Epithelial cell of prostate (primary cell): ENCODE data around the gene PDE3A.
A peak's percentile ranks its signal among the peaks of the same experiment; 100 is the strongest.

Source experiments
- DNase-seq: peaks from one replicate; pipeline ENCODE4 v3.0.0-alpha.2; 2011; ENCODE audit warnings: low read depth, low spot score
- H3K27ac ChIP-seq: fragments of 450-650 bp; 2 replicates; pipeline ENCODE4 v1.5.1; 2017; ENCODE audit warnings: mild to moderate bottlenecking

PDE3A gene

DNA sequence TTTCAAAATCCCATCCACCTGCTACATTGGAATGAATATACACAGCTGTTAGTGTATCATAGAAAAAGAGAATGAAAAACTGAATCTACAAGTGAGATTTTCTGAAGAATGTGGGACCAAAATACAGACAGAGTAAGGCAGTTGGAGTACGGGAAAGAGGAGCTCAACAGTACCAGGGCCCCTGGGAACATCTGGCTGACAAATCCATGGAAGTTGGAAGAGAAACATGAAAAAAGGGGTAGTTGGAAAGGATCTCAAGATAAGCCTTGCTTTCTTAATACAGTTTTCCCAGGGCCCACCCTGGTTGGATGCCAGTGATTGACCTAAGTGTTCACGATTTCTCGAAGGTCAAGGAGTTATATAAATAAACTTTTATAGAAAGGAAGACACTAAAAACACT lies 272.8 kb downstream of the PDE3A start:
- no peak overlapping the region for H3K27ac ChIP-seq
- DNase-seq = no peak

DNA sequence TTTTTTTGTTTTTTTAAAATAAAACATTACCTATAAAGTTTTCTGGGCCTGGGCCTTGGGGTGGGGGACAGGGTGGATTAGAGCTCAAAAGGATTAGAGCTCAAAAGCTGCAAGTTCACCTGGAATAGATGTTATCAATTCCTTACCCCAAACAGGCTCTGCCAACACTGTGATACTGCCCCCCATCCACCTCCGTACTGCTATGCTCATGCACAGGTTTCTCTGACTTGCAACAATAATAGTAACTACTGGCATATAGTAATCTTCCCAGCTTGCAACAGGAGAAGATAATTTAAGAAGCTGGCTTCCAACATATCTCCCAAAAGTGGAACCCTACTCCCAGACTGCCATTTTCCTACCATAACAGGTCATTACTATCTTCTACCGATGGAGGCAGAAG lies 275.5 kb downstream of the PDE3A start:
- no peak for DNase-seq
- no peak overlapping the region for H3K27ac ChIP-seq

DNA sequence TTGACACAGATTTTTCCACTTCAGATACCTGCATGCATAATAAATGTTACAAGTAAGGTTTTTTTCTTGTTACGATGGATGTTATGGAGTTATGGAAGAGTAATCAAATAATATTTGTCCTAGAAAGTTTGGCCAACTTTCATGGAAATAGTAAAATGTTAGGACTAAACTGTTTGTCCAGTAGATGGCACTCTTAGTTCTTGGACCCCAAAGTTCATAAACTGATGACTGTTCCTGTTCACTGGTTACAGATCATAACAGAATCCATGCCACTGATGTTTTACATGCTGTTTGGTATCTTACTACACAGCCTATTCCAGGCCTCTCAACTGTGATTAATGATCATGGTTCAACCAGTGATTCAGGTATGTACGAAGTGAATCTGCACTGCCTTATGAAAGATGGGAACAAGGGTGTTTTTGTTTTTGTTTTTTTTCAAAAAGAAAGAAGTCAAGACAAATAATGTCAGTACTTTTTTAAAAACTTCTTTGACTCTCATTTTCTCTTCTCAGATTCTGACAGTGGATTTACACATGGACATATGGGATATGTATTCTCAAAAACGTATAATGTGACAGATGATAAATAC lies 278.0 kb downstream of the PDE3A start:
- no peak overlapping the region for H3K27ac ChIP-seq
- peak; percentile 2 for DNase-seq

DNA sequence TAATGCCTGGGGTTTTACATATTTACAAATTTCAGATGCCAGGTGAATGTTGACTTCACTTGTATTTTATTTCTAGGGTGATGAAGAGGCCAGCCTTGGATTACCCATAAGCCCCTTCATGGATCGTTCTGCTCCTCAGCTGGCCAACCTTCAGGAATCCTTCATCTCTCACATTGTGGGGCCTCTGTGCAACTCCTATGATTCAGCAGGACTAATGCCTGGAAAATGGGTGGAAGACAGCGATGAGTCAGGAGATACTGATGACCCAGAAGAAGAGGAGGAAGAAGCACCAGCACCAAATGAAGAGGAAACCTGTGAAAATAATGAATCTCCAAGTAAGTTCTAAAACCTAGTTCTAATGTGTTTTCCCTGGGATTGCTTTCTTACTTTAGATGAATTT lies 285.5 kb downstream of the PDE3A start:
- H3K27ac ChIP-seq = no peak overlapping the region
- DNase-seq = no peak

DNA sequence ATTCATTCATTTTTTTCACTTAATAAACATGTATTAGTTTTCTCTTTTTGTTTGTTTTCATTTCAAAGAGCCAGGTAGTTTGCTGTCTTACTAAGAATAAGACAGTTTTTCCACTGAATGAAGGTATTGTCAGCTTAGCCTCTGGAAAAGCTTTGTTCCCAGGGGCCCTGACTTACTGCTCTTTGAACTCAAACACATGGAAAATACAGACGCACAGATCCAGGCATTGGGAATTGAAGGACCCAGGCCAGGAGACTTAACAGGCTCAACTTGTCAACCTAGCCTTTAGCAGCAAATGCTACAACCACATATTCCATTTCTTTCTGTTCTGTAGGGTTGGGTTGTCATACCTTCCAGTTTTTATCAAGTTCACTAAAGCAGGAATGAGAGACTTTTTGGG lies 288.3 kb downstream of the PDE3A start:
- H3K27ac ChIP-seq = no peak overlapping the region

DNA sequence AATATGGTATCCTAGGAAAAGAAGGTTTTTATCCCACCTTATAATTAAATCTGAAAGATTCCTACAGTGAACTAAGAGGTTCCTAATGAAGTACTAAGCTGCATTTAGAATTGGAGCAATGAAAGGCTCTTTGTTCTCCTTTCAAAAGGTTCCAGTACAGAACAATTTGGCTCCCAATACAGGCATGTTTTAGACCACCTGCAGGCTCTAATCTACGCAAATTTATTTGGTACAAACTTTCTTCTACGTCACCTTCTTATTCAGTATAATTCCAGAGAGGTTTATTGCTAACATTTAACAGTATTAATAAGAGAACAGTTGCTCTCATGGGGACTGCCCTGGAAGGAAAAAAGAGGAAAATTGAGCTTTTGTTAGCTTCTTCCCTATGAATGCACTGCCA lies 289.2 kb downstream of the PDE3A start:
- H3K27ac ChIP-seq = no peak overlapping the region
- no peak for DNase-seq

More for the DNA sequence above, 288.3 kb downstream of the PDE3A start:
- no peak for DNase-seq

DNA sequence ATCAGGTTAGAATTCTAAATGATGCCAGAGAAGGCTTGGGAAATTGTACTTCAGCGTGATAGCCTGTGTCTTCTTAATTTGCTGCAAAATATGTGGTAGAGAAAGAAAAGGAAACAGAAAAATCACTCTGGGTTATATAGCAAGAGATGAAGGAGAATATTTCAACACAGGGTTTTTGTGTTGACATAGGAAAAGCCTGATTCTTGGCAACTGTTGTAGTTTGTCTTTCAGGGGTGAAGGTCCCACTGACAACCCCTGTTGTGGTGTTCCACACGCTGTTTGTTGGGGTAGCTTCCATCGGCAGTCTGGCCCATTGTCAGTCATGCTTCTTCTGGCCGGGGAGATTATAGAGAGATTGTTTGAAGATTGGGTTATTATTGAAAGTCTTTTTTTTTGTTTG lies 313.0 kb downstream of the PDE3A start:
- H3K27ac ChIP-seq = no peak overlapping the region
- DNase-seq = no peak

DNA sequence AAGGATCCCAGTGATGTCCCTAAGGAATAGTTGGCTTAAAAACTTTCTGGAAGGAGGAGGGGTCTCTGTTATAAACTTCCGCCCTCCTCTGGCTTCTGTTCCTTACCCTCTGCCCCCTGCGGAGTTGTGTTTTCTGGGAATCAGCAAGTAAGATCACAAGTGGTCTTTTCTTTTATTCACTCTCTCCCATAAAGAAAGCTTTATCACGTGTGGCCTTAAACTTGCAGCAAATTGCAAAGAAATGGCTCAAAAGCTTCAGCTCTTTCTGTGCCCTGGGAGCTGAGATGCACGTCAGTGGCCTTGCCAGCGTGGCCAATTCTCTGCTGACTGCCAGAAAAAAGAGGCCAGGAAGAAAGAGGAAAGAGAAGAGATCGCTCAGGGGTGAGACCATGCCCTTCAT lies 326.9 kb downstream of the PDE3A start, which contains the start of gene SLCO1C1:
Gene SLCO1C1 (plus strand): TSS at position 101 of the 400 bp plus-strand sequence. CDS start 4,245 bp downstream, outside the sequence.
- DNase-seq = no peak
- no peak within 1 kb of the TSS for H3K27ac ChIP-seq

DNA sequence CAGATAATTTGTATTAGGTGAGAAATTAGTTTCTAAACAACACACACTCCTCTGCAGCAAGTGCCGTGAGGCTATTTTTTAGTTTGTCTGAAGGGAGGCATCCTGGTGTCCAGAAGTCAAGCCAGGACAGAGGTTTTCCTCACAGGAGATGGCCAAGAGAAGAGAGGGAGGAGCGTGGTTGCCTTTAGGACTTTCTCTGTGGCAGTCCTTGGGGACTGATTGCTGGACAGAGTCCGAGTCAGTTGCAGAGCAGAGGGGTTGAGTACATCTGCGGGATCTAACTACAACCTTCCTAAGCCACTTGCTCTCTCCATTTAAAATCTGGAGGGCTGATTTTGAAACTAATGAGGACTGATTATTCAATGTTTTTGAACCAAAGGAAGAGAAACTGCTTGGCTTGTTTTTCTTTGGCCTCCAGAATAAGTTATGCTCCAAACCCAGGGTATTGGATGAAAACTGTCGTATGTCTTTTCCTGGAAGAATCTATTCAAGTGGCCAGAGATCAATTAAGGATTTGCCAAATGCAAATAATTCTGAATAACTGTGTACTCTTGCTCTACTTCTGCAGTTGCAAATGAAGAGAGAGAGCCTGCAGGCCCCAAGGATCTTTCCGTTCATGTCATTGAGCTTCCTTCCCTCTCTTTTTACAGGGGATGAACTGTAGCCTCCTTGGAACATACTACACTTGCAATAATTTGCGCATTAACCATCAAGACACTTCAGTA lies 328.0 kb downstream of the PDE3A start:
- no peak for DNase-seq
- H3K27ac ChIP-seq = no peak overlapping the region

DNA sequence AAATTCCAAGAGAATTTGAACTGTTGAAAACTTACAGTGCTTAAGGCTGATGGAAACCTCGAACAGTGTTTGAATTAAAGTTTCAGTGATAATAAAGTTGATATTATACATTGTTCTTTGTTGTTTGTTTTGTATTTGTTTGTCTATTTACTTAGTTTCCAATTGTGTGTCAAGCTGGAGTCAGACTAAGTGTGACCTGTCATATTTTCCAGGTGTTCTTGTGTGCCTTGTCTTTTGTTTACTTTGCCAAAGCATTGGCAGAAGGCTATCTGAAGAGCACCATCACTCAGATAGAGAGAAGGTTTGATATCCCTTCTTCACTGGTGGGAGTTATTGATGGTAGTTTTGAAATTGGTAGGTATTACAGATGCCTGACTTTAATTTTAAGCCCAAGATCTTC lies 332.8 kb downstream of the PDE3A start:
- no peak overlapping the region for H3K27ac ChIP-seq
- no peak for DNase-seq

DNA sequence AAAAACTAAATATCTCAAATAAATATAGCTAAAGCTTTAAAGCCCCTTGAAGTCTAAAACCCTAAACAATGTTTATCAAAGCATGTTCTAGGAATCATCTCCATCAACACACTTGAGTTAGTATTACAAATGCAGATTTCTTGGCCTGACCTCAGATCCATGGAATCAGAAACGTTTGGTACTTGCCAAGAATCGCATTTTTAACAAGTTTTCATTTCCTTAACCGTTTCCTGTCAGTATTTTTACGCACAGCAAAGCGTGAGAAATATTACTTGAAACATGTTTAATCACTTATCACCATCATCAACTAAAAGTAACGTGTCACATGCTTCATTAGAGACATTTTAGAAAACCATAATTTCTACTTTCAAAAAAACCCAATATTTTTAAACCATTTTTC lies 336.5 kb downstream of the PDE3A start:
- no peak overlapping the region for H3K27ac ChIP-seq
- no peak for DNase-seq

DNA sequence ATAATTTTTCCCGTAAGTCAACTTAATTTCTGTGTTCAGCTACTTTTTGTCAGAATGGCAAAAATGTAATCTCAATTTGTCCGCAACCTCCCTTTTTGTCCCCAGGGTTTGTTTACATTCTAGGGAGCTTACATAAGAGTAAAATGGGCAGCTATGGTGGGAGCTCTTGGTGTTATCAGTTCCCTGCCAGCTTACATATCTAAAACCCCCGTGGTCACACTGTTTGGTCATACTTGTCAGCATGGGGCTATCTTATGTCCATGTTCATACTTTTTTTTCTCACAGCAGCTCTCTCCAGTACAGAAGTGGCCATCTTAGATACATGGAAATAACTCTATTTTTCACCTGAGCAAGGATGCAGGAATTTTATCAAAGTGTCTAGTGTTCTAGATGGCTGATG lies 343.5 kb downstream of the PDE3A start:
- H3K27ac ChIP-seq = no peak overlapping the region
- DNase-seq = no peak

DNA sequence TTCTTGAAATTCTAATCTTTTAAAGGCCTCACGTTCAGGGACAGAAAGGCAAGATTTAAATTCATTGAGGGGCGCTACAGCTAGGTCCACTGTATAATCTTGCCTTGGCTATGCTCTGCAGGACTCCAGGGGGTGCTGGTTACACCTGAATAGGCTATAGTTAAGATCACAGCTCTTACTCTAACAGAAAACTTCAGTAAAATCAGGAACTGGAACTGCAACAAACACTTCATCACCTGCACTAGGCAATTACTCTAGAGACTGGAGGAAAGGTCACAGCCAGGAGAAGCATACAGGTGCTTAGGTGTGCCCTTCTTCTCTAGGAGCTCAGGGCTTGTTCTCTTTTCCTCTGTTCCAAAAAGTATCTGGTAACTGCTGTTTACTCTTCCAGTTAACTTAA lies 347.7 kb downstream of the PDE3A start:
- H3K27ac ChIP-seq = no peak overlapping the region
- DNase-seq = no peak

DNA sequence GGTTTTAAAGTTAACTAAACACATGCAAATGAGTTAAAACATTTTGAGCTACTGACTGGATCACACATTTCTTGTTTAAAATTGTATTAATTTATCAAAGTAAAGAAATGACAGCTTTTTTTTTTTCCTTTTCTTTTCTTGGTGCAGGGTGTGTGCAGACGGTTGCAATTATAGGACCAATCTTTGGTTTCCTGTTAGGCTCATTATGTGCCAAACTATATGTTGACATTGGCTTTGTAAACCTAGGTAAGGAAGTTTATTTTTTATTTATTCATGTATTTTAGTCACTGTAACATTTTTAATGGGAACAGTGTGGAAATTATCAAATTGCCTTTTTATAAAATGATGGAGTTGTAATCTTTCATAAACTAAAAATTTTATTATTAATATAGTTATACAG lies 348.6 kb downstream of the PDE3A start:
- no peak for DNase-seq
- H3K27ac ChIP-seq = no peak overlapping the region

DNA sequence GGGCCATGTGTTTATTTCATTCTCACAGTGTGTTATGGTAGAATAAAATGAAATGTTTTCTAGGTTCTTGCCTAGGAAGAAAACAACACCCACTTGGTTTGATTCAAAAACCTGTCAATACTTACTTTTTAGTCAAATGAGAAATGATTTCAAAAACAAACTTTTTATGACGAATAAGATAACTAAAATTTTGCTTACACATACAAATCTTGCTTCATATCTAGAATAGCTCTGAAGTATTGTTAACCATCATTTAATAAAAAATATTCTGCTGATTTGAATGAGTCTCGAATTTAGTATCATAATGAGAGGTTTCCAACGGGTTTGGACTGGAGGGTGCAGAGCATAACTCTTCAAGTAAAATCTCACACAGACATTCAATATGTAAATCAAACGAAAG lies 350.0 kb downstream of the PDE3A start:
- DNase-seq = no peak
- H3K27ac ChIP-seq = no peak overlapping the region

DNA sequence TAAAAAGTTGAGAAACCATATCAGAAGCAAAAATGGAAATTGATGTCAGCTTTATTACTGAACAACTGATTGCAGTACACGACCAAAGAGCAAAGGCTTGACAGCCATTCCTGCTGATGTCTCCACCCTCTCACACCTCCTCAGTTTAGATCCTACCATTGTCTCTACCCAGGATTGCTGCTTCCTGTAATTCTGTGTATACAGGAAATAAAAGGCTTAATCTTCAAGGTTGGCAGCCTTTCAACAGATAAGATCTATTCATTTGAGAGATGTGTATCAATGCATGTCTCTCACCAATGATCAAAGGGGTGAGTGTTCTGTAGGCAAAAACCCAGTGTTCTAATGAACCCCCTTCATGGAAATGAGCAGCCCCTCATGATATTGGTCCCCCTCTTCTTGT lies 353.8 kb downstream of the PDE3A start:
- DNase-seq = no peak
- H3K27ac ChIP-seq = no peak overlapping the region

DNA sequence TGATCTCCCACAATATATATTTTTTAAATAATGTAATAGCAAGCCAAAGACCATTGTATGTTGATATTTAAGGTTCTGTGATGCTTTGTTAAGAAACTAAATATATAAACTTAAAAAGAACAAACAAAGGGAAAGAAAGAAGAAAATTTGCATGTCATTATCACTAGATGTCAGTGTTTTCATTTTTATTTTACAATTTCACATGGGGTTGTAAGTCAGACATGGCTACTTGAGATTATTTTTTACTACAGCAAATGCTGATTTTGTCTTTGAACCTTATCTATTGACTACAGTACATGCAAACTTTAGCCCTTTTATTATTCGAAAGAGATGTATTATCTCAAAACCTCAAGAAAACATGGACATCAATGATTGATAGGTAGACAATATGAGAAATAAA lies 362.9 kb downstream of the PDE3A start:
- H3K27ac ChIP-seq = no peak overlapping the region
- DNase-seq = no peak
